Neural progenitor cell (in vitro differentiated cells): ENCODE results near the gene EZH1. TPM values are rescaled to one million over a fixed set of nuclear protein-coding genes. Genes with fewer than 3 reads are reported as not detected.
A peak's percentile ranks its signal among the peaks of the same experiment; 100 is the strongest.

Source experiments
- DNase-seq: peaks from one replicate; pipeline ENCODE4 v3.0.0-alpha.2; 2016; ENCODE audit warnings: low spot score
- H2AFZ ChIP-seq: fragments of 200-600 bp; sonication (generic); replicated peaks from 2 replicates; pipeline ENCODE4 v1.6.1; 2016; ENCODE audit warnings: antibody characterized with exemption
- H3F3A ChIP-seq: fragments of 200-600 bp; sonication (generic); 2 replicates; pipeline ENCODE4 v1.6.1; 2016; ENCODE audit warnings: antibody characterized with exemption, low read depth
- H3K27ac ChIP-seq: fragments of 200-600 bp; sonication (generic); 2 replicates; pipeline ENCODE4 v1.5.1; 2016; ENCODE audit warnings: mild to moderate bottlenecking
- H3K27me3 ChIP-seq: fragments of 200-600 bp; sonication (generic); 2 replicates; pipeline ENCODE4 v1.6.1; 2016; ENCODE audit warnings: mild to moderate bottlenecking, moderate library complexity
- H3K36me3 ChIP-seq: fragments of 200-600 bp; sonication (generic); 2 replicates; pipeline ENCODE4 v1.5.1; 2016
- H3K4me1 ChIP-seq: fragments of 200-600 bp; sonication (generic); 2 replicates; pipeline ENCODE4 v1.6.1; 2016; ENCODE audit warnings: mixed run types
- H3K4me2 ChIP-seq: fragments of 200-600 bp; sonication (generic); 2 replicates; pipeline ENCODE4 v1.6.1; 2016
- H3K4me3 ChIP-seq: fragments of 200-600 bp; sonication (generic); 2 replicates; pipeline ENCODE4 v1.5.1; 2016
- H3K79me2 ChIP-seq: fragments of 200-600 bp; sonication (generic); 2 replicates; pipeline ENCODE4 v1.6.1; 2016; ENCODE audit warnings: low read depth
- H3K9ac ChIP-seq: fragments of 200-600 bp; sonication (generic); 2 replicates; pipeline ENCODE4 v1.6.1; 2016
- H3K9me3 ChIP-seq: fragments of 200-600 bp; sonication (generic); 2 replicates; pipeline ENCODE4 v1.5.1; 2016; ENCODE audit warnings: low read depth
- H4K20me1 ChIP-seq: fragments of 200-600 bp; sonication (generic); 2 replicates; pipeline ENCODE4 v1.6.1; 2016; ENCODE audit warnings: low read depth
- H3K27ac Mint-ChIP-seq: 3 replicates; pipeline ENCODE4 v1.8.0; 2021; ENCODE audit warnings: mixed read lengths
- H3K27me3 Mint-ChIP-seq: 2 replicates; pipeline ENCODE4 v1.8.0; 2022; ENCODE audit warnings: low read depth, mild to moderate bottlenecking, inconsistent platforms, moderate library complexity, mixed read lengths; ENCODE audit not compliant: insufficient read depth
- H3K36me3 Mint-ChIP-seq: 3 replicates; pipeline ENCODE4 v1.8.0; 2021; ENCODE audit warnings: mixed read lengths
- H3K4me1 Mint-ChIP-seq: 3 replicates; pipeline ENCODE4 v1.8.0; 2021; ENCODE audit warnings: mixed read lengths
- H3K4me3 Mint-ChIP-seq: 3 replicates; pipeline ENCODE4 v1.8.0; 2021; ENCODE audit warnings: mild to moderate bottlenecking, moderate library complexity, mixed read lengths
- H3K9me3 Mint-ChIP-seq: 3 replicates; pipeline ENCODE4 v1.8.0; 2020; ENCODE audit warnings: mixed read lengths
- CTCF ChIP-seq: fragments of 200-600 bp; sonication (generic); IDR thresholded peaks from 2 replicates; pipeline ENCODE4 v1.5.1; 2017; ENCODE audit warnings: antibody characterized with exemption, mild to moderate bottlenecking
- EZH2 ChIP-seq: fragments of 200-600 bp; sonication (generic); IDR thresholded peaks from 2 replicates; pipeline ENCODE4 v1.6.1; 2017; ENCODE audit warnings: antibody characterized with exemption, mild to moderate bottlenecking, moderate library complexity
- EZH2phosphoT487 ChIP-seq: fragments of 200-600 bp; sonication (generic); IDR thresholded peaks from 2 replicates; pipeline ENCODE4 v1.6.1; 2017; ENCODE audit warnings: antibody characterized with exemption
- total RNA-seq: library from RNA; depleted of rRNA; stranded (reverse); fragments of >200 nt; gene quantifications from 2 replicates; pipeline ENCODE4 v1.2.3, GENCODE V29; 2015; ENCODE audit warnings: low replicate concordance

EZH1 gene
- total RNA-seq, 1 donor from 2014 or later = 48.5 TPM

- peak overlapping the region; percentile 53 for H3K4me3 Mint-ChIP-seq
- no peaks in the 10 kb centered on the region for H3K9me3 ChIP-seq
- H3K27ac ChIP-seq = no peak overlapping the region
- no peak for DNase-seq
- peaks cover 19% of the 10 kb centered on the region for H3K36me3 Mint-ChIP-seq
- H3K27me3 Mint-ChIP-seq = peaks cover 5% of the 10 kb centered on the region
- H3K4me1 Mint-ChIP-seq = peaks cover 33% of the 10 kb centered on the region
- H3F3A ChIP-seq = peaks cover 39% of the 10 kb centered on the region
- no peak overlapping the region for H3K27ac Mint-ChIP-seq
- H3K36me3 ChIP-seq = no peaks in the 10 kb centered on the region
- no peak overlapping the region for H2AFZ ChIP-seq
- H3K9ac ChIP-seq = no peak overlapping the region
- H3K4me1 ChIP-seq = peaks cover 11% of the 10 kb centered on the region
- H3K4me3 ChIP-seq = no peak overlapping the region
- peaks cover 7% of the 10 kb centered on the region for H4K20me1 ChIP-seq
- H3K27me3 ChIP-seq = peaks cover 15% of the 10 kb centered on the region
- H3K79me2 ChIP-seq = no peaks in the 10 kb centered on the region
- no peak overlapping the region for H3K4me2 ChIP-seq
- H3K9me3 Mint-ChIP-seq = no peaks in the 10 kb centered on the region
- TF ChIP-seq EZH2 (no peak), EZH2phosphoT487 (no peak), CTCF (no peak)
Observed at GRCh38 chr17:42684929-42685556, 59.8 kb downstream of the EZH1 start.

- H3K4me2 ChIP-seq = peak overlapping the region; percentile 83
- TF ChIP-seq EZH2 = no peak
- TF ChIP-seq EZH2phosphoT487 = no peak
- no peak for TF ChIP-seq CTCF
- H2AFZ ChIP-seq = peak overlapping the region; percentile 75
- DNase-seq = peak; percentile 58
- Mint-ChIP-seq H3K4me3 (peak overlapping the region; percentile 90), H3K27ac (no peak overlapping the region), H3K36me3 (peaks cover 16% of the 10 kb centered on the region), H3K27me3 (peaks cover 5% of the 10 kb centered on the region), H3K4me1 (peaks cover 40% of the 10 kb centered on the region), H3K9me3 (no peaks in the 10 kb centered on the region)
- H3K79me2 ChIP-seq = no peaks in the 10 kb centered on the region
- peak overlapping the region; percentile 68 for H3K4me3 ChIP-seq
- peaks cover 24% of the 10 kb centered on the region for H3K4me1 ChIP-seq
- H4K20me1 ChIP-seq = peaks cover 7% of the 10 kb centered on the region
- no peaks in the 10 kb centered on the region for H3K9me3 ChIP-seq
- no peaks in the 10 kb centered on the region for H3K36me3 ChIP-seq
- no peak overlapping the region for H3K9ac ChIP-seq
- H3F3A ChIP-seq = peaks cover 54% of the 10 kb centered on the region
- H3K27me3 ChIP-seq = peaks cover 17% of the 10 kb centered on the region
- no peak overlapping the region for H3K27ac ChIP-seq
Observed at GRCh38 chr17:42683407-42684034, 61.3 kb downstream of the EZH1 start.

GRCh38 chr17:42682722-42683403, 62.0 kb downstream of the EZH1 start:
- Histone ChIP-seq H3K4me3 (peak overlapping the region; percentile 68), H3K9me3 (no peaks in the 10 kb centered on the region), H3K27me3 (peaks cover 17% of the 10 kb centered on the region), H3K79me2 (no peaks in the 10 kb centered on the region), H4K20me1 (peaks cover 7% of the 10 kb centered on the region), H3K36me3 (no peaks in the 10 kb centered on the region), H3K4me2 (peak overlapping the region; percentile 83), H2AFZ (peak overlapping the region; percentile 75), H3K27ac (no peak overlapping the region), H3K4me1 (peaks cover 26% of the 10 kb centered on the region), H3K9ac (no peak overlapping the region), H3F3A (peaks cover 61% of the 10 kb centered on the region)
- peak overlapping the region; percentile 90 for H3K4me3 Mint-ChIP-seq
- peaks cover 11% of the 10 kb centered on the region for H3K36me3 Mint-ChIP-seq
- TF ChIP-seq EZH2phosphoT487 (no peak), CTCF (no peak), EZH2 (no peak)
- peaks cover 5% of the 10 kb centered on the region for H3K27me3 Mint-ChIP-seq
- H3K27ac Mint-ChIP-seq = peak overlapping the region; percentile 30
- H3K4me1 Mint-ChIP-seq = peaks cover 41% of the 10 kb centered on the region
- DNase-seq = peak; percentile 84
- no peaks in the 10 kb centered on the region for H3K9me3 Mint-ChIP-seq
